ENCODE measurements around the gene STX1B. TPM values are rescaled to one million over a fixed set of nuclear protein-coding genes. Genes with fewer than 3 reads are reported as not detected.

STX1B gene
- total RNA-seq, result 0.85 and 2.6 TPM in 2 replicates

DNA sequence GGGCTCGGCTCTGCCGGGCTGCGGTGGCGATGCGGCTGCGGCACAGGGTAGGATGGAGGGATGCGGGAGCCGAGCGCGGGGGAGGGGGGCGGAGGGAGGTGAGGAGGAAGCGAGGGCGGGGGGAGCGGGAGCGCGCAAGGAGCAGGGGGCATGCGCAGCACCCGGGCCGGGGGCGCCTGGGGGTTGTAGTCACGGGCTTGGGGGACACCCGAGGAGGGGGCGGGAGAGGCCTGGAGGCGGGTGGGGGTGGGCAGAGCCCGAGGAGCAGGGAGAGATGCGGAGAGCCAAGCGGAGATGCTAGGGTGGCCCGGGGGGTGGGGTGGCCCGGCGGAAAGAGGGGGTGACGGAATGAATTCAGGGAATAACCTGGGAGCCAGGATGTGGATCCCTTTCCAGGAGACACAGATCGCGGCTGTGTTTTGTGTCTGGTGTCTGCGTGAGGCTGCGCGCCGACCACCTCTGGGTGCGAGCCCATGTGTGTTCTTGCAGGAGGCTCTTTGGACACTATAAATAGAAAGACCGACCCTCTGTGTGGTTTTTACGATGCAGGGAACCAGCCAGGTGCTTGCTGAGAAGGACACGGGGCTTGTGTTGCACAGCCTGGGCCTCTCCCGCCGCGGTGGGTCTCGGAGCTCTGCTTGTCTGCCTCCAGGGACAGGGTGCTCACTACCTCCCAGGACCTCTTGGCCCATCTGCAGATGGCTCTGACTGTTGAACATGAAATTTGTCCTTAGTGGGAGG, at the start of gene STX1B:
STX1B (minus strand) TSS at position 54 of the 741 bp plus-strand sequence. CDS start 242 bp downstream, outside the sequence.

DNA sequence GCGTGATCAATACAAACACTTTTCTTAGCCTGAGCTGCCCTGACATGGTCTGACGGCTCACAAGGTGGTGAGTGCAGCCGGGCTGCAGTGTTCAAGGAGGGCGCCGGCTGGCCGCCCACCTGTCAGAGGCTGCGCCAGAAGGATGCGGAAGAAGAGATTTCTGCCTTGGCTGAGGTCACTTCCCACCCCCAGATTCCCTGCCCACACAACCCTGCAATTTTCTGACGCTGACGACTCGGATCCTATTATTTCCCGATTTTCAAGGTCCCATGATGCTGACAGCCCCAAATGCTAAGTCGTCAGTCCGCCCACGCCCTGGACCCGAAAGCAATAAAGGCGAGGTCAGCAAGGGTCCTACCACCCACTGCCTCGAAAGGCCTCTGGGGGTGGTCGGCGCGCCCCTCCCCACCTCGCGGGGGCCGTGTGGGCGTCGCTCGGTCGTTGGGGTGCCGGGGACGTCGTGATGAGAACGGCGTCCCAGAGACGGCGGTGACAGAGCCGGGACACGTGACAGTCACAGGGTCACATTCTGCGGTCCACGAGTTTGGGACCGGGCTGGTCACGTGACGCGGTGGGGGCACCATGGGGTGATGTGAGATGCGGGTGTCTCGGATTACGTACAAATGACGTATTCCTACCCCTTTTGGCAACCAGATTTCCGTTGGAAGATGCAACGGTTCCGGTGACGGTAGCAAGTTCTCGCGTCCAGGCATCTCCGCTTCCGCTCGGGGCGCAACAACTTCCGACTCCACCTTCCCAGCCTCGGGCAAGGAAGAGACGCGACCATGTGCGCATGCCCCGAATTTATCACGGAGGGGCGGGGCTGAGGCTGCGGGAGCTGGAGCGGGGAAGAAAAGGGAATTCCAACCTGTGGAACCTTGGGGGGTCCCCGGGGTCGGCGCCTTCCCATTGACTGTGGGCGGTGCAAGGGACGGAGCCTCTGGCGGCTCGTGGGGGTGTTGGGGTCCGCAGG, 22.6 kb upstream of the STX1B start, which contains the start of gene STX4:
STX4 (plus strand) TSS at position 823 of the 973 bp plus-strand sequence. CDS start 248 bp downstream, outside the sequence.

GRCh38 chr16:30984669-30985400, 25.6 kb downstream of the STX1B start, which contains the start of gene HSD3B7:
TSS of gene HSD3B7 (plus strand) at chr16:30985207. CDS start at chr16:30985659, 452 bp downstream.

GRCh38 chr16:30957456-30958174, 52.8 kb downstream of the STX1B start, which contains the start of gene SETD1A:
TSS of gene SETD1A (plus strand) at chr16:30957754. CDS start at chr16:30958732, 978 bp downstream.

DNA sequence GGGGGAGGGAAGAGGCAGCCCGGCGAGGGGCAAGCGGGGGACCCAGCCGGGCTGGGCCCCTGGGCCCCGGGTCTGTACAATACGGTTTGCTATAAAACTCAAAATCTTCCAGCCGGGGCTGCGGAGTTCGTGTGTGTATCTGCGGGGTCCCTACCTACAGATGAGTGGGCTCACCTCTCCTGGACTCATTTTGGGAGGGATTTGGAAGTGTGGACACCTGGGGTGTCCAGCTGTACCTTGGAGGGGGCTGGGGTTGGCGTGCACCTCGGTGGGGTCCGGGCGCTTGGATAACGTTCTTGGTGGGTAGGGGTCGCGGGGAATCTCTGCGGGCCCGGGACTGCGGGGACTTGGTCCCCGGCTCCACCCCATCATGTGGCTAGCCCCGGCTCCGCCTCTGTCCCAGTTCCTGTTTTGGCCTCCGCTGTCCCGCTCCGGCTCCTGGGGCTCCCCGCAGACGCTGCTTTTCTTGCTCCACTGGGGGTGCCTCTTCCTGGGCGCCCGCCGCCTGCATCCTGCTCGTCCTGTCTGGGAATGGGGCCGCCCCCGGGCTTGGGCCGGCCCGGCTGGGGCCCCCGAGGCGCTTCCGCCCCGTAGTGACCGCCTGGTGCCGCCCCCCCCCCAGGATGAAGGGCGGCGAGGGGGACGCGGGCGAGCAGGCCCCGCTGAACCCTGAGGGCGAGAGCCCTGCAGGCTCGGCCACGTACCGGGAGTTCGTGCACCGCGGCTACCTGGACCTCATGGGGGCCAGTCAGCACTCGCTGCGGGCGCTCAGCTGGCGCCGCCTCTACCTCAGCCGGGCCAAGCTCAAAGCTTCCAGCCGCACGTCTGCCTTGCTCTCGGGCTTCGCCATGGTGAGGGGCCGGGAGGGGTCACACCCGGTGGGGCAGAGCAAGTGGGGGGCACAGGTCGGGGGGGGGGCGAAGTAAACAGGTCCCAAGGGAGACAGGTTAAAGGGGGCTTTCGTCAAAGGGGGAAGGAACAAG, 61.5 kb downstream of the STX1B start, which contains the start of gene ORAI3:
ORAI3 (plus strand) TSS at position 402 of the 983 bp plus-strand sequence; CDS start at position 624, 222 bp downstream.

Other genes starting within 250 kb of the STX1B start
- 0.91 and 1.3 TPM in 2 replicates for gene CFAP119, start 248.6 kb downstream of the STX1B start, total RNA-seq
- 66.7 and 74.9 TPM in 2 replicates for gene RNF40, start 248.3 kb downstream of the STX1B start, total RNA-seq
- gene ZNF629, start 223.4 kb downstream of the STX1B start, total RNA-seq, result 9.8 and 11.0 TPM in 2 replicates
- gene BCL7C, start 116.6 kb downstream of the STX1B start, total RNA-seq, result 27.1 and 29.3 TPM in 2 replicates
- gene CTF1, start 114.0 kb downstream of the STX1B start, total RNA-seq, result 4.0 and 5.1 TPM in 2 replicates
- gene FBXL19, start 87.1 kb downstream of the STX1B start, total RNA-seq, result 14.7 and 18.5 TPM in 2 replicates
- 46.9 and 58.4 TPM in 2 replicates for gene ORAI3, start 61.6 kb downstream of the STX1B start, total RNA-seq
- gene SETD1A, start 52.9 kb downstream of the STX1B start, total RNA-seq, result 2.8 and 4.4 TPM in 2 replicates
- 28.9 and 50.4 TPM in 2 replicates for gene HSD3B7, start 25.4 kb downstream of the STX1B start, total RNA-seq
- gene STX4, start 22.9 kb upstream of the STX1B start, total RNA-seq, result 25.5 and 36.9 TPM in 2 replicates
- 7.0 and 9.8 TPM in 2 replicates for gene ZNF668, start 63.6 kb upstream of the STX1B start, total RNA-seq
- 17.5 TPM in 2 replicates for gene ZNF646, start 63.8 kb upstream of the STX1B start, total RNA-seq
- 4.8 and 6.0 TPM in 2 replicates for gene PRSS53, start 78.3 kb upstream of the STX1B start, total RNA-seq
- gene VKORC1, start 84.2 kb upstream of the STX1B start, total RNA-seq, result 248 and 295 TPM in 2 replicates
- 34.1 and 46.7 TPM in 2 replicates for gene BCKDK, start 97.7 kb upstream of the STX1B start, total RNA-seq
- 41.5 and 41.6 TPM in 2 replicates for gene KAT8, start 107.0 kb upstream of the STX1B start, total RNA-seq
- gene PRSS8, start 125.1 kb upstream of the STX1B start, total RNA-seq, result not detected in 2 replicates
- 0.59 and 0.73 TPM in 2 replicates for gene PRSS36, start 139.4 kb upstream of the STX1B start, total RNA-seq
- gene FUS, start 169.5 kb upstream of the STX1B start, total RNA-seq, result 38.8 and 39.8 TPM in 2 replicates
- 19.2 and 19.9 TPM in 2 replicates for gene PYCARD, start 192.1 kb upstream of the STX1B start, total RNA-seq
- under 0.01 TPM in 1 of 2 replicates, not detected in the other for gene TRIM72, start 203.5 kb upstream of the STX1B start, total RNA-seq
- gene PYDC1, start 206.5 kb upstream of the STX1B start, total RNA-seq, result not detected in 2 replicates
- gene ITGAM, start 249.3 kb upstream of the STX1B start, total RNA-seq, result 0.13 TPM in 1 of 2 replicates, not detected in the other